Measurements from ENCODE around the gene CYP4F3.
"Not testable (repeated sequence)": the region's sequence is repeated elsewhere in the genome, so short reads cannot be mapped to it uniquely, and the experiment has no call there.

Gene CYP4F3

GRCh38 chr19:15671891-15672579 lies 31.3 kb downstream of the CYP4F3 start:
- Mint-ChIP-seq H3K27ac (no peak overlapping the region), H3K36me3 (no peaks in the 10 kb centered on the region), H3K27me3 (no peaks in the 10 kb centered on the region), H3K9me3 (ENCODE audit: low read depth) (no peaks in the 10 kb centered on the region), H3K4me1 (ENCODE audit: low read depth) (peaks cover 28% of the 10 kb centered on the region), H3K4me3 (no peak overlapping the region)

- Mint-ChIP-seq H3K4me3 (no peak within 1 kb of the TSS), H3K9me3 (ENCODE audit: low read depth) (no peaks in the 10 kb centered on the region), H3K36me3 (no peaks in the 10 kb centered on the region), H3K27ac (no peak within 1 kb of the TSS), H3K4me1 (ENCODE audit: low read depth) (peaks cover 28% of the 10 kb centered on the region), H3K27me3 (no peaks in the 10 kb centered on the region)
Observed at GRCh38 chr19:15672580-15673175, 32.0 kb downstream of the CYP4F3 start, which contains the start of gene CYP4F12. CYP4F12 (plus strand) TSS chr19:15673087; CDS start chr19:15673530, 443 bp downstream.

- Mint-ChIP-seq H3K27me3 (peaks cover 2% of the 10 kb centered on the region), H3K9me3 (ENCODE audit: low read depth) (no peaks in the 10 kb centered on the region), H3K36me3 (peaks cover 2% of the 10 kb centered on the region), H3K27ac (no peak overlapping the region), H3K4me1 (ENCODE audit: low read depth) (peaks cover 29% of the 10 kb centered on the region), H3K4me3 (no peak overlapping the region)
Observed at GRCh38 chr19:15673176-15673654, 32.5 kb downstream of the CYP4F3 start.

GRCh38 chr19:15675560-15675959 lies 34.9 kb downstream of the CYP4F3 start:
- Mint-ChIP-seq H3K4me1 (ENCODE audit: low read depth) (peaks cover 29% of the 10 kb centered on the region), H3K27me3 (peaks cover 5% of the 10 kb centered on the region), H3K36me3 (peaks cover 5% of the 10 kb centered on the region), H3K4me3 (no peak overlapping the region), H3K9me3 (ENCODE audit: low read depth) (no peaks in the 10 kb centered on the region), H3K27ac (no peak overlapping the region)

GRCh38 chr19:15679089-15679488 lies 38.4 kb downstream of the CYP4F3 start:
- no peaks in the 10 kb centered on the region for H3K9me3 Mint-ChIP-seq (ENCODE audit: low read depth)
- H3K36me3 Mint-ChIP-seq = peaks cover 6% of the 10 kb centered on the region
- no peak overlapping the region for H3K27ac Mint-ChIP-seq
- H3K27me3 Mint-ChIP-seq = peaks cover 23% of the 10 kb centered on the region
- no peak overlapping the region for H3K4me3 Mint-ChIP-seq
- H3K4me1 Mint-ChIP-seq (ENCODE audit: low read depth) = peaks cover 11% of the 10 kb centered on the region

GRCh38 chr19:15679865-15680264 lies 39.2 kb downstream of the CYP4F3 start:
- H3K36me3 Mint-ChIP-seq; H3K9me3 Mint-ChIP-seq (ENCODE audit: low read depth): not testable (repeated sequence)

GRCh38 chr19:15680478-15681322 lies 40.0 kb downstream of the CYP4F3 start:
- H3K4me3 Mint-ChIP-seq = no peak overlapping the region
- H3K4me1 Mint-ChIP-seq (ENCODE audit: low read depth) = peaks cover 1% of the 10 kb centered on the region
- peaks cover 6% of the 10 kb centered on the region for H3K36me3 Mint-ChIP-seq
- no peaks in the 10 kb centered on the region for H3K9me3 Mint-ChIP-seq (ENCODE audit: low read depth)
- peaks cover 29% of the 10 kb centered on the region for H3K27me3 Mint-ChIP-seq
- no peak overlapping the region for H3K27ac Mint-ChIP-seq

More at GRCh38 chr19:15679865-15680264, 39.2 kb downstream of the CYP4F3 start:
- peaks cover 26% of the 10 kb centered on the region for H3K27me3 Mint-ChIP-seq
- H3K4me1 Mint-ChIP-seq (ENCODE audit: low read depth); H3K4me3 Mint-ChIP-seq; H3K27ac Mint-ChIP-seq: not testable (repeated sequence)

GRCh38 chr19:15683411-15683810 lies 42.7 kb downstream of the CYP4F3 start:
- Mint-ChIP-seq H3K27me3 (peaks cover 40% of the 10 kb centered on the region), H3K36me3 (peaks cover 3% of the 10 kb centered on the region), H3K4me1 (ENCODE audit: low read depth) (no peaks in the 10 kb centered on the region), H3K4me3 (no peak overlapping the region), H3K27ac (no peak overlapping the region), H3K9me3 (ENCODE audit: low read depth) (peaks cover 2% of the 10 kb centered on the region)

- Mint-ChIP-seq H3K27me3 (peaks cover 42% of the 10 kb centered on the region), H3K27ac (no peak overlapping the region), H3K9me3 (ENCODE audit: low read depth) (peaks cover 10% of the 10 kb centered on the region), H3K36me3 (peaks cover 3% of the 10 kb centered on the region), H3K4me1 (ENCODE audit: low read depth) (no peaks in the 10 kb centered on the region), H3K4me3 (no peak overlapping the region)
Observed at GRCh38 chr19:15684828-15685227, 44.1 kb downstream of the CYP4F3 start.

GRCh38 chr19:15696654-15697194 lies 56.0 kb downstream of the CYP4F3 start:
- Mint-ChIP-seq H3K36me3 (peaks cover 2% of the 10 kb centered on the region), H3K27me3 (peaks cover 23% of the 10 kb centered on the region), H3K4me3 (no peak overlapping the region), H3K9me3 (ENCODE audit: low read depth) (no peaks in the 10 kb centered on the region), H3K27ac (no peak overlapping the region), H3K4me1 (ENCODE audit: low read depth) (no peaks in the 10 kb centered on the region)

GRCh38 chr19:15701757-15702533 lies 61.2 kb downstream of the CYP4F3 start:
- no peak overlapping the region for H3K4me3 Mint-ChIP-seq
- no peaks in the 10 kb centered on the region for H3K9me3 Mint-ChIP-seq (ENCODE audit: low read depth)
- H3K4me1 Mint-ChIP-seq (ENCODE audit: low read depth) = peaks cover 2% of the 10 kb centered on the region
- H3K27me3 Mint-ChIP-seq = peaks cover 29% of the 10 kb centered on the region
- H3K36me3 Mint-ChIP-seq = peaks cover 2% of the 10 kb centered on the region
- no peak overlapping the region for H3K27ac Mint-ChIP-seq

- Mint-ChIP-seq H3K4me1 (ENCODE audit: low read depth) (peaks cover 2% of the 10 kb centered on the region), H3K9me3 (ENCODE audit: low read depth) (no peaks in the 10 kb centered on the region), H3K27ac (no peak overlapping the region), H3K27me3 (peaks cover 30% of the 10 kb centered on the region), H3K36me3 (peaks cover 2% of the 10 kb centered on the region), H3K4me3 (no peak overlapping the region)
Observed at GRCh38 chr19:15702534-15702930, 61.8 kb downstream of the CYP4F3 start.

Measured in activated naive CD8-positive, alpha-beta T cell (primary cell).